GM12873 (cell line): ENCODE results near the gene CNGB1.
A peak's percentile ranks its signal among the peaks of the same experiment; 100 is the strongest.

Experiments
- CTCF ChIP-seq: IDR thresholded peaks from 2 replicates; pipeline ENCODE4 v1.5.1; 2012; ENCODE audit warnings: low read depth, mild to moderate bottlenecking, moderate library complexity, low read length, control low read depth; ENCODE audit not compliant: insufficient read depth; ENCODE audit errors: missing control alignments

The CNGB1 gene

GRCh38 chr16:57996406-57997175 lies 25.7 kb upstream of the CNGB1 start:
- no peak for TF ChIP-seq CTCF

GRCh38 chr16:57995721-57996405 lies 24.9 kb upstream of the CNGB1 start:
- TF ChIP-seq CTCF = no peak

GRCh38 chr16:57994778-57995177 lies 23.9 kb upstream of the CNGB1 start:
- peak; percentile 52 for TF ChIP-seq CTCF

GRCh38 chr16:57994361-57994760 lies 23.4 kb upstream of the CNGB1 start:
- no peak for TF ChIP-seq CTCF

- TF ChIP-seq CTCF = no peak
Observed at GRCh38 chr16:57993897-57994296, 23.0 kb upstream of the CNGB1 start.

GRCh38 chr16:57993438-57993837 lies 22.5 kb upstream of the CNGB1 start:
- TF ChIP-seq CTCF = no peak

- TF ChIP-seq CTCF = no peak
Observed at GRCh38 chr16:57992084-57992483, 21.2 kb upstream of the CNGB1 start.
